Activated CD8-positive, alpha-beta T cell treated with anti-CD3 and anti-CD28 coated beads, Interleukin-2, amount 10 ng/mL, durations not matched to agents 7 days and 5 days (primary cell): ENCODE measurements around the gene ANKRD40. TPM values are rescaled to one million over a fixed set of nuclear protein-coding genes. Genes with fewer than 3 reads are reported as not detected.
A peak's percentile ranks its signal among the peaks of the same experiment; 100 is the strongest.

ENCODE experiments used
- ATAC-seq: fragments of 150-1000 bp; cut with Tn5 transposase; one replicate; pipeline ENCODE4 v1.10.0; 2021; ENCODE audit warnings: moderate library complexity
- CTCF ChIA-PET: fragments of 350-600 bp; sonication (Branson Sonifier 250); formaldehyde crosslinking; loops from one replicate; lab custom pipeline; 2021; ENCODE audit warnings: antibody characterized with exemption; lab: Charles Lee
- POLR2A ChIA-PET: fragments of 350-600 bp; sonication (Branson Sonifier 250); formaldehyde crosslinking; loops from one replicate; lab custom pipeline; 2021; ENCODE audit warnings: antibody characterized with exemption; lab: Charles Lee
- DNase-seq: peaks from one replicate; pipeline ENCODE4 v3.0.0-alpha.2; 2020
- H3K27ac Mint-ChIP-seq: one replicate; pipeline ENCODE4 v1.8.0; 2021; ENCODE audit warnings: mild to moderate bottlenecking, mixed read lengths
- H3K27me3 Mint-ChIP-seq: one replicate; pipeline ENCODE4 v1.8.0; 2021; ENCODE audit warnings: low read depth, mixed read lengths
- H3K36me3 Mint-ChIP-seq: one replicate; pipeline ENCODE4 v1.8.0; 2021; ENCODE audit warnings: low read depth, mixed read lengths
- H3K4me1 Mint-ChIP-seq: one replicate; pipeline ENCODE4 v1.8.0; 2021; ENCODE audit warnings: low read depth, mixed read lengths
- H3K4me3 Mint-ChIP-seq: one replicate; pipeline ENCODE4 v1.8.0; 2021; ENCODE audit warnings: mild to moderate bottlenecking, mixed read lengths
- H3K9me3 Mint-ChIP-seq: one replicate; pipeline ENCODE4 v1.8.0; 2022; ENCODE audit warnings: mixed read lengths; ENCODE audit not compliant: insufficient read depth
- total RNA-seq, 2 experiments: library from RNA; stranded (reverse); gene quantifications; one replicate each; pipeline ENCODE4 v1.2.3, GENCODE V29; 2021

ANKRD40 gene
- total RNA-seq, 2 experiments from 2014 or later = 28.9 to 31.2 TPM

GRCh38 chr17:50662632-50663225 lies 45.0 kb downstream of the ANKRD40 start:
- ChIA-PET CTCF (no interaction called here), POLR2A (no interaction called here)
- ATAC-seq = no peak
- Mint-ChIP-seq H3K27me3 (peaks cover 2% of the 10 kb centered on the region), H3K9me3 (no peaks in the 10 kb centered on the region), H3K27ac (no peak overlapping the region), H3K36me3 (no peaks in the 10 kb centered on the region), H3K4me1 (peaks cover 15% of the 10 kb centered on the region), H3K4me3 (no peak overlapping the region)
- DNase-seq = no peak

GRCh38 chr17:50661795-50662391 lies 45.8 kb downstream of the ANKRD40 start:
- DNase-seq (peak; percentile 44), ATAC-seq (peak; percentile 47)
- Mint-ChIP-seq H3K27ac (peak overlapping the region; percentile 73), H3K9me3 (no peaks in the 10 kb centered on the region), H3K4me3 (no peak overlapping the region), H3K4me1 (peaks cover 15% of the 10 kb centered on the region), H3K27me3 (peaks cover 2% of the 10 kb centered on the region), H3K36me3 (no peaks in the 10 kb centered on the region)
- CTCF ChIA-PET = interaction anchor here (1.1 to 1.9 kb wide), 2 partner anchors 10 to 35 kb away, joined by 4 to 8 read pairs; no protein-coding TSS in a partner anchor
- POLR2A ChIA-PET = interaction anchor here (0.7 kb wide), 1 partner anchor 596 kb away, joined by 3 read pairs; no protein-coding TSS in a partner anchor

GRCh38 chr17:50661348-50661747 lies 46.4 kb downstream of the ANKRD40 start:
- ChIA-PET POLR2A (interaction anchor here (0.7 kb wide), 1 partner anchor 596 kb away, joined by 3 read pairs; no protein-coding TSS in a partner anchor), CTCF (interaction anchor here (1.0 to 1.9 kb wide), 3 partner anchors 9 to 34 kb away, joined by 4 to 8 read pairs (median 4); no protein-coding TSS in a partner anchor)
- H3K27ac Mint-ChIP-seq = peak overlapping the region; percentile 73
- peaks cover 2% of the 10 kb centered on the region for H3K27me3 Mint-ChIP-seq
- H3K4me3 Mint-ChIP-seq = no peak overlapping the region
- H3K36me3 Mint-ChIP-seq = no peaks in the 10 kb centered on the region
- no peaks in the 10 kb centered on the region for H3K9me3 Mint-ChIP-seq
- DNase-seq (no peak), ATAC-seq (no peak)
- H3K4me1 Mint-ChIP-seq = peaks cover 15% of the 10 kb centered on the region

GRCh38 chr17:50660887-50661345 lies 46.8 kb downstream of the ANKRD40 start:
- no peak for DNase-seq
- no peak for ATAC-seq
- CTCF ChIA-PET = interaction anchor here (0.9 to 1.9 kb wide), 3 partner anchors 9 to 35 kb away, joined by 3 to 8 read pairs (median 4); no protein-coding TSS in a partner anchor
- Mint-ChIP-seq H3K4me1 (peaks cover 15% of the 10 kb centered on the region), H3K27me3 (peaks cover 2% of the 10 kb centered on the region), H3K36me3 (no peaks in the 10 kb centered on the region), H3K4me3 (no peak overlapping the region), H3K27ac (peak overlapping the region; percentile 50), H3K9me3 (no peaks in the 10 kb centered on the region)
- POLR2A ChIA-PET = no interaction called here

- POLR2A ChIA-PET = no interaction called here
- ATAC-seq (no peak), DNase-seq (no peak)
- peaks cover 2% of the 10 kb centered on the region for H3K27me3 Mint-ChIP-seq
- H3K9me3 Mint-ChIP-seq = no peaks in the 10 kb centered on the region
- H3K36me3 Mint-ChIP-seq = no peaks in the 10 kb centered on the region
- CTCF ChIA-PET = interaction anchor here (0.9 to 1.9 kb wide), 3 partner anchors 9 to 34 kb away, joined by 3 to 8 read pairs (median 4); no protein-coding TSS in a partner anchor
- no peak overlapping the region for H3K27ac Mint-ChIP-seq
- peaks cover 15% of the 10 kb centered on the region for H3K4me1 Mint-ChIP-seq
- H3K4me3 Mint-ChIP-seq = no peak overlapping the region
Observed at GRCh38 chr17:50660042-50660886, 47.5 kb downstream of the ANKRD40 start.

GRCh38 chr17:50659179-50659578 lies 48.5 kb downstream of the ANKRD40 start:
- H3K4me3 Mint-ChIP-seq = no peak overlapping the region
- CTCF ChIA-PET = no interaction called here

GRCh38 chr17:50658616-50659015 lies 49.1 kb downstream of the ANKRD40 start:
- POLR2A ChIA-PET = no interaction called here
- Mint-ChIP-seq H3K4me1 (peaks cover 15% of the 10 kb centered on the region), H3K9me3 (no peaks in the 10 kb centered on the region), H3K36me3 (no peaks in the 10 kb centered on the region), H3K27me3 (peaks cover 8% of the 10 kb centered on the region), H3K27ac (no peak overlapping the region), H3K4me3 (no peak overlapping the region)
- ATAC-seq (no peak), DNase-seq (no peak)
- CTCF ChIA-PET = no interaction called here

More at GRCh38 chr17:50659179-50659578, 48.5 kb downstream of the ANKRD40 start:
- POLR2A ChIA-PET = no interaction called here
- DNase-seq = no peak
- Mint-ChIP-seq H3K36me3 (no peaks in the 10 kb centered on the region), H3K4me1 (peaks cover 15% of the 10 kb centered on the region), H3K9me3 (no peaks in the 10 kb centered on the region), H3K27me3 (peaks cover 6% of the 10 kb centered on the region), H3K27ac (no peak overlapping the region)
- ATAC-seq = no peak

GRCh38 chr17:50657627-50658026 lies 50.1 kb downstream of the ANKRD40 start:
- ATAC-seq = no peak
- CTCF ChIA-PET = no interaction called here

GRCh38 chr17:50657054-50657453 lies 50.7 kb downstream of the ANKRD40 start:
- Mint-ChIP-seq H3K27me3 (peaks cover 8% of the 10 kb centered on the region), H3K27ac (no peak overlapping the region)
- POLR2A ChIA-PET = no interaction called here

More at GRCh38 chr17:50657627-50658026, 50.1 kb downstream of the ANKRD40 start:
- Mint-ChIP-seq H3K4me1 (peaks cover 15% of the 10 kb centered on the region), H3K27me3 (peaks cover 8% of the 10 kb centered on the region), H3K36me3 (no peaks in the 10 kb centered on the region), H3K4me3 (no peak overlapping the region), H3K27ac (no peak overlapping the region), H3K9me3 (no peaks in the 10 kb centered on the region)
- POLR2A ChIA-PET = no interaction called here
- no peak for DNase-seq

GRCh38 chr17:50656509-50656908 lies 51.2 kb downstream of the ANKRD40 start:
- H3K27ac Mint-ChIP-seq = no peak overlapping the region
- ATAC-seq = no peak
- no peaks in the 10 kb centered on the region for H3K36me3 Mint-ChIP-seq
- no peaks in the 10 kb centered on the region for H3K9me3 Mint-ChIP-seq
- ChIA-PET POLR2A (no interaction called here), CTCF (no interaction called here)
- no peak overlapping the region for H3K4me3 Mint-ChIP-seq
- peaks cover 6% of the 10 kb centered on the region for H3K4me1 Mint-ChIP-seq
- no peak for DNase-seq
- peaks cover 8% of the 10 kb centered on the region for H3K27me3 Mint-ChIP-seq

More at GRCh38 chr17:50657054-50657453, 50.7 kb downstream of the ANKRD40 start:
- ATAC-seq (no peak), DNase-seq (no peak)
- no peaks in the 10 kb centered on the region for H3K36me3 Mint-ChIP-seq
- H3K4me3 Mint-ChIP-seq = no peak overlapping the region
- H3K4me1 Mint-ChIP-seq = peaks cover 12% of the 10 kb centered on the region
- CTCF ChIA-PET = no interaction called here
- no peaks in the 10 kb centered on the region for H3K9me3 Mint-ChIP-seq

- H3K27ac Mint-ChIP-seq = no peak overlapping the region
- H3K4me1 Mint-ChIP-seq = no peaks in the 10 kb centered on the region
- ChIA-PET CTCF (no interaction called here), POLR2A (no interaction called here)
- DNase-seq (no peak), ATAC-seq (no peak)
- H3K4me3 Mint-ChIP-seq = no peak overlapping the region
- H3K36me3 Mint-ChIP-seq = no peaks in the 10 kb centered on the region
- no peaks in the 10 kb centered on the region for H3K9me3 Mint-ChIP-seq
- H3K27me3 Mint-ChIP-seq = peaks cover 12% of the 10 kb centered on the region
Observed at GRCh38 chr17:50653738-50654137, 54.0 kb downstream of the ANKRD40 start.
